ENCODE data around the gene MVB12B. TPM values are rescaled to one million over a fixed set of nuclear protein-coding genes. Genes with fewer than 3 reads are reported as not detected.

Gene MVB12B
- total RNA-seq, 1 experiment from 2014 or later, result 5.7 TPM

GRCh38 chr9:126401107-126401506, 74.5 kb downstream of the MVB12B start:
- DNase-seq (ENCODE audit: low spot score) (no peak), ATAC-seq (no peak)
- TF ChIP-seq CBFB (CRISPR knock-in tag; IDR thresholded peaks at IDR 0.05; ENCODE audit: low read depth) (no peak), AFF4 (CRISPR knock-in tag; IDR thresholded peaks at IDR 0.05; ENCODE audit: borderline replicate concordance) (no peak), PRDM15 (CRISPR knock-in tag; IDR thresholded peaks at IDR 0.05) (no peak), ATF2 (CRISPR knock-in tag; IDR thresholded peaks at IDR 0.05; ENCODE audit: borderline replicate concordance, low read depth) (no peak), TEAD1 (CRISPR knock-in tag; IDR thresholded peaks at IDR 0.05) (no peak)
- Mint-ChIP-seq H3K36me3 (no peaks in the 10 kb centered on the region), H3K27ac (no peak overlapping the region), H3K4me3 (no peak overlapping the region), H3K4me1 (peaks cover 18% of the 10 kb centered on the region), H3K9me3 (no peaks in the 10 kb centered on the region), H3K27me3 (ENCODE audit: low read depth) (no peaks in the 10 kb centered on the region)
- CTCF ChIA-PET, result interaction anchor here (0.6 to 1.5 kb wide), 2 partner anchors 96 to 99 kb away, joined by 3 to 6 read pairs; no protein-coding TSS in a partner anchor
- POLR2A ChIA-PET, result no interaction called here

GRCh38 chr9:126401581-126401980, 75.0 kb downstream of the MVB12B start:
- Mint-ChIP-seq H3K4me1 (peaks cover 22% of the 10 kb centered on the region), H3K27ac (no peak overlapping the region), H3K9me3 (no peaks in the 10 kb centered on the region), H3K27me3 (ENCODE audit: low read depth) (no peaks in the 10 kb centered on the region), H3K36me3 (no peaks in the 10 kb centered on the region), H3K4me3 (no peak overlapping the region)
- ChIA-PET CTCF (no interaction called here), POLR2A (no interaction called here)
- no peak for ATAC-seq
- no peak for DNase-seq (ENCODE audit: low spot score)
- TF ChIP-seq ZNF317 (CRISPR knock-in tag; IDR thresholded peaks at IDR 0.05; ENCODE audit: borderline replicate concordance, low read depth) (no peak), ZNF138 (CRISPR knock-in tag; conservative IDR thresholded peaks at IDR 0.05) (no peak), NFYB (CRISPR knock-in tag; conservative IDR thresholded peaks at IDR 0.05; ENCODE audit: low read depth) (no peak), PRRX2 (CRISPR knock-in tag; IDR thresholded peaks at IDR 0.05) (no peak), TEAD4 (CRISPR knock-in tag; IDR thresholded peaks at IDR 0.05) (no peak), ESRRA (CRISPR knock-in tag; IDR thresholded peaks at IDR 0.05; ENCODE audit: borderline replicate concordance) (no peak), STAT6 (CRISPR knock-in tag; conservative IDR thresholded peaks at IDR 0.05; ENCODE audit: low read depth) (no peak)

Data from WTC11 (cell line).